ENCODE data around the gene OTOA.
"Not testable (repeated sequence)": the region's sequence is repeated elsewhere in the genome, so short reads cannot be mapped to it uniquely, and the experiment has no call there.

The OTOA gene

GRCh38 chr16:21641916-21642315, 21.9 kb upstream of the OTOA start:
- no peak for DNase-seq (ENCODE audit: low read depth in 2 of 2)

- DNase-seq (ENCODE audit: low read depth in 2 of 2) = no peak
Measured at GRCh38 chr16:21642861-21643260, 20.9 kb upstream of the OTOA start.

- no peak for DNase-seq (ENCODE audit: low read depth in 2 of 2)
Measured at GRCh38 chr16:21643785-21644184, 20.0 kb upstream of the OTOA start.

- DNase-seq (ENCODE audit: low read depth in 2 of 2) = no peak
Measured at GRCh38 chr16:21644674-21645073, 19.1 kb upstream of the OTOA start.

GRCh38 chr16:21645261-21645721, 18.5 kb upstream of the OTOA start:
- no peak for DNase-seq (ENCODE audit: low read depth in 2 of 2)

GRCh38 chr16:21646091-21646490, 17.7 kb upstream of the OTOA start:
- no peak for DNase-seq (ENCODE audit: low read depth in 2 of 2)

- DNase-seq (ENCODE audit: low read depth in 2 of 2) = peak; percentile 51 to 64
Measured at GRCh38 chr16:21646721-21647561, 16.8 kb upstream of the OTOA start.

GRCh38 chr16:21647562-21648164, 16.1 kb upstream of the OTOA start:
- DNase-seq (ENCODE audit: low read depth in 2 of 2) = no peak

- not testable (repeated sequence) for DNase-seq (ENCODE audit: low read depth in 2 of 2)
Measured at GRCh38 chr16:21649826-21650406, 13.9 kb upstream of the OTOA start.

- DNase-seq (ENCODE audit: low read depth in 2 of 2) = no peak
Measured at GRCh38 chr16:21650521-21650920, 13.2 kb upstream of the OTOA start.

- no peak for DNase-seq (ENCODE audit: low read depth in 2 of 2)
Measured at GRCh38 chr16:21651515-21651914, 12.3 kb upstream of the OTOA start.

GRCh38 chr16:21652453-21652852, 11.3 kb upstream of the OTOA start, which contains the start of gene IGSF6:
Gene IGSF6 (minus strand): TSS chr16:21652608. CDS start chr16:21652598, 10 bp downstream.
- DNase-seq (ENCODE audit: low read depth in 2 of 2) = no peak

GRCh38 chr16:21653571-21653970, 10.2 kb upstream of the OTOA start:
- no peak for DNase-seq (ENCODE audit: low read depth in 2 of 2)

- no peak for DNase-seq (ENCODE audit: low read depth in 2 of 2)
Measured at GRCh38 chr16:21654466-21654865, 9.3 kb upstream of the OTOA start.

- no peak for DNase-seq (ENCODE audit: low read depth in 2 of 2)
Measured at GRCh38 chr16:21654881-21655280, 8.9 kb upstream of the OTOA start.

GRCh38 chr16:21656795-21657768, 6.7 kb upstream of the OTOA start:
- no peak for DNase-seq (ENCODE audit: low read depth in 2 of 2)

GRCh38 chr16:21659124-21659523, 4.6 kb upstream of the OTOA start:
- DNase-seq (ENCODE audit: low read depth in 2 of 2) = no peak

GRCh38 chr16:21664801-21665492, 1.2 kb downstream of the OTOA start:
- DNase-seq (ENCODE audit: low read depth in 2 of 2) = no peak

- DNase-seq (ENCODE audit: low read depth in 2 of 2) = no peak
Measured at GRCh38 chr16:21666772-21667171, 3.0 kb downstream of the OTOA start.

- no peak for DNase-seq (ENCODE audit: low read depth in 2 of 2)
Measured at GRCh38 chr16:21667575-21667974, 3.8 kb downstream of the OTOA start.

GRCh38 chr16:21673469-21673868, 9.7 kb downstream of the OTOA start:
- DNase-seq (ENCODE audit: low read depth in 2 of 2) = no peak

Measured in activated CD8-positive, alpha-beta memory T cell treated with anti-CD3 and anti-CD28 coated beads for 4 hours (primary cell).